ENCODE data around the gene CSRNP2.

The CSRNP2 gene

GRCh38 chr12:51023625-51024382 is 59.6 kb downstream of the CSRNP2 start:
- H3K9ac ChIP-seq = peak overlapping the region; percentile 27; the same call in 1 of the 2 replicates
- TF ChIP-seq, protein P1, sequence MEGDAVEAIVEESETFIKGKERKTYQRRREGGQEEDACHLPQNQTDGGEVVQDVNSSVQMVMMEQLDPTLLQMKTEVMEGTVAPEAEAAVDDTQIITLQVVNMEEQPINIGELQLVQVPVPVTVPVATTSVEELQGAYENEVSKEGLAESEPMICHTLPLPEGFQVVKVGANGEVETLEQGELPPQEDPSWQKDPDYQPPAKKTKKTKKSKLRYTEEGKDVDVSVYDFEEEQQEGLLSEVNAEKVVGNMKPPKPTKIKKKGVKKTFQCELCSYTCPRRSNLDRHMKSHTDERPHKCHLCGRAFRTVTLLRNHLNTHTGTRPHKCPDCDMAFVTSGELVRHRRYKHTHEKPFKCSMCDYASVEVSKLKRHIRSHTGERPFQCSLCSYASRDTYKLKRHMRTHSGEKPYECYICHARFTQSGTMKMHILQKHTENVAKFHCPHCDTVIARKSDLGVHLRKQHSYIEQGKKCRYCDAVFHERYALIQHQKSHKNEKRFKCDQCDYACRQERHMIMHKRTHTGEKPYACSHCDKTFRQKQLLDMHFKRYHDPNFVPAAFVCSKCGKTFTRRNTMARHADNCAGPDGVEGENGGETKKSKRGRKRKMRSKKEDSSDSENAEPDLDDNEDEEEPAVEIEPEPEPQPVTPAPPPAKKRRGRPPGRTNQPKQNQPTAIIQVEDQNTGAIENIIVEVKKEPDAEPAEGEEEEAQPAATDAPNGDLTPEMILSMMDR (conservative IDR thresholded peaks at IDR 0.05; ENCODE audit: low read depth, low read length) = no peak
- peaks cover 68% of the 10 kb centered on the region for H3K79me2 ChIP-seq (ENCODE audit: insufficient read depth, low read depth)
- peak overlapping the region; percentile 45 for H3K27ac ChIP-seq
- no peaks in the 10 kb centered on the region for H3K27me3 ChIP-seq (ENCODE audit: insufficient read depth, low read depth)
- H3K4me2 ChIP-seq = peak overlapping the region; percentile 69
- no peaks in the 10 kb centered on the region for H4K20me1 ChIP-seq (ENCODE audit: insufficient read depth)
- peaks cover 52% of the 10 kb centered on the region for H3K4me1 ChIP-seq (ENCODE audit: low read depth, poor library complexity, severe bottlenecking)
- H2AFZ ChIP-seq (ENCODE audit: low read depth) = peak overlapping the region; percentile 0; the same call in 1 of the 2 replicates
- no peak overlapping the region for H3K4me3 ChIP-seq (IDR thresholded peaks at IDR 0.05; ENCODE audit: insufficient read depth, low read depth, low read length)
- no peaks in the 10 kb centered on the region for H3K36me3 ChIP-seq (ENCODE audit: insufficient read depth)

DNA sequence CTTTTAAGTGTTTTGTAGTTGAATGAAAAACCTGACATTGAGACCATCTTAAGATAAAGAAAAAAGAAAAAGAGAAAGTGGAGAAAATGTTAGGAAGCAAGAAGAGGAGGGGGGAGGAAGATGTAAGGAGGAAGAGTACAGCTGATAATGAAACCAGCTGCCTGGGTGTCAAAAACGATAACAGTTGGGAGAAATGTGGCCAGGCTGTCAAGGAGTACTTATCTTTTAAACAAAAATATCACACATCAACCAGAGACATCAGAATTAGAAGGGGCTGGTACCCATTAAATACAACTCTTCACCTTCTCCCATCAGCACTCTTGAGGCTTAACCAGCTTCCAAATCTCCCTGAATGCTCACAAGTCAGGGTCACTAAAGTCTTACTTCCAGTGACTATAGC is 61.7 kb downstream of the CSRNP2 start:
- TF ChIP-seq, protein P1 (conservative IDR thresholded peaks at IDR 0.05; ENCODE audit: low read depth, low read length) = no peak
- Histone ChIP-seq H3K4me3 (IDR thresholded peaks at IDR 0.05; ENCODE audit: insufficient read depth, low read depth, low read length) (no peak overlapping the region), H3K36me3 (ENCODE audit: insufficient read depth) (no peaks in the 10 kb centered on the region), H2AFZ (ENCODE audit: low read depth) (no peak overlapping the region), H3K27me3 (ENCODE audit: insufficient read depth, low read depth) (no peaks in the 10 kb centered on the region), H3K4me1 (ENCODE audit: low read depth, poor library complexity, severe bottlenecking) (peaks cover 35% of the 10 kb centered on the region), H3K9ac (no peak overlapping the region), H4K20me1 (ENCODE audit: insufficient read depth) (no peaks in the 10 kb centered on the region), H3K79me2 (ENCODE audit: insufficient read depth, low read depth) (peaks cover 68% of the 10 kb centered on the region), H3K4me2 (no peak overlapping the region), H3K27ac (no peak overlapping the region)

GRCh38 chr12:51020448-51021182 is 62.8 kb downstream of the CSRNP2 start:
- TF ChIP-seq, protein P1 (conservative IDR thresholded peaks at IDR 0.05; ENCODE audit: low read depth, low read length) = no peak
- Histone ChIP-seq H3K27ac (no peak overlapping the region), H4K20me1 (ENCODE audit: insufficient read depth) (no peaks in the 10 kb centered on the region), H3K79me2 (ENCODE audit: insufficient read depth, low read depth) (peaks cover 75% of the 10 kb centered on the region), H3K9ac (no peak overlapping the region), H3K4me3 (IDR thresholded peaks at IDR 0.05; ENCODE audit: insufficient read depth, low read depth, low read length) (no peak overlapping the region), H3K27me3 (ENCODE audit: insufficient read depth, low read depth) (no peaks in the 10 kb centered on the region), H3K4me2 (no peak overlapping the region), H2AFZ (ENCODE audit: low read depth) (no peak overlapping the region), H3K36me3 (ENCODE audit: insufficient read depth) (no peaks in the 10 kb centered on the region), H3K4me1 (ENCODE audit: low read depth, poor library complexity, severe bottlenecking) (peaks cover 33% of the 10 kb centered on the region)

- Histone ChIP-seq H3K27ac (no peak overlapping the region), H4K20me1 (ENCODE audit: insufficient read depth) (no peaks in the 10 kb centered on the region), H3K4me1 (ENCODE audit: low read depth, poor library complexity, severe bottlenecking) (peaks cover 28% of the 10 kb centered on the region), H3K27me3 (ENCODE audit: insufficient read depth, low read depth) (no peaks in the 10 kb centered on the region), H3K4me2 (no peak overlapping the region), H3K36me3 (ENCODE audit: insufficient read depth) (no peaks in the 10 kb centered on the region), H3K4me3 (IDR thresholded peaks at IDR 0.05; ENCODE audit: insufficient read depth, low read depth, low read length) (no peak overlapping the region), H3K79me2 (ENCODE audit: insufficient read depth, low read depth) (peaks cover 72% of the 10 kb centered on the region), H2AFZ (ENCODE audit: low read depth) (no peak overlapping the region), H3K9ac (no peak overlapping the region)
- TF ChIP-seq, protein P1 (conservative IDR thresholded peaks at IDR 0.05; ENCODE audit: low read depth, low read length) = no peak
Observed at GRCh38 chr12:51019927-51020326, 63.5 kb downstream of the CSRNP2 start.

Data from KMS-11 (cell line).